Uterus (tissue), 2 donors: ENCODE data around the gene TM7SF2.

Experiments used
- CTCF ChIP-seq, 4 experiments: fragments of 200-600 bp in 2 of 4; fragments of 450-650 bp in 2 of 4; sonication (generic) in 2 of 4; IDR thresholded peaks; one replicate each; pipeline ENCODE4 v1.5.1; 2016 to 2019; ENCODE audit warnings: antibody characterized with exemption in 4 of 4, mild to moderate bottlenecking in 2 of 4, moderate library complexity in 1 of 4
- POLR2A ChIP-seq, 2 donors: fragments of 450-650 bp; IDR thresholded peaks; one replicate each; pipeline ENCODE4 v1.6.1; 2016; ENCODE audit warnings: antibody characterized with exemption in 2 of 2, mild to moderate bottlenecking in 1 of 2, moderate library complexity in 1 of 2

- no peak for TF ChIP-seq CTCF (IDR thresholded peaks at IDR 0.05)
- TF ChIP-seq POLR2A (IDR thresholded peaks at IDR 0.05) = no peak
Observed at GRCh38 chr11:65065851-65066250, 45.8 kb upstream of the TM7SF2 start.
